Stimulated activated CD8-positive, alpha-beta memory T cell treated with anti-CD3 and anti-CD28 coated beads, Interleukin-15, amount 100 ng/mL, for 1 hour (primary cell): Measurements from ENCODE around the gene ZNF555.
"Not testable (repeated sequence)": the region's sequence is repeated elsewhere in the genome, so short reads cannot be mapped to it uniquely, and the experiment has no call there.

Experiments used
- DNase-seq: peaks from one replicate; pipeline ENCODE4 v3.0.0-alpha.2; 2020; ENCODE audit warnings: low read depth

Gene ZNF555

GRCh38 chr19:2869618-2870017 is 28.3 kb downstream of the ZNF555 start:
- DNase-seq, result no peak

- DNase-seq, result not testable (repeated sequence)
Observed at GRCh38 chr19:2872175-2872574, 30.9 kb downstream of the ZNF555 start.

- no peak for DNase-seq
Observed at GRCh38 chr19:2877398-2878331, 36.4 kb downstream of the ZNF555 start.

- DNase-seq, result no peak
Observed at GRCh38 chr19:2883686-2884439, 42.6 kb downstream of the ZNF555 start.

GRCh38 chr19:2885736-2886135 is 44.5 kb downstream of the ZNF555 start:
- no peak for DNase-seq

GRCh38 chr19:2887391-2887914 is 46.2 kb downstream of the ZNF555 start:
- no peak for DNase-seq

GRCh38 chr19:2888731-2889224 is 47.5 kb downstream of the ZNF555 start:
- peak; percentile 29 for DNase-seq

- not testable (repeated sequence) for DNase-seq
Observed at GRCh38 chr19:2890531-2890930, 49.3 kb downstream of the ZNF555 start.

GRCh38 chr19:2896694-2897093 is 55.4 kb downstream of the ZNF555 start:
- no peak for DNase-seq

GRCh38 chr19:2900296-2901252 is 59.3 kb downstream of the ZNF555 start, which contains the start of gene ZNF57:
Gene ZNF57, plus strand, starts transcription at chr19:2900928. Its CDS starts 118 bp downstream, at chr19:2901046.
- DNase-seq, result peak; percentile 93

GRCh38 chr19:2902590-2903218 is 61.4 kb downstream of the ZNF555 start:
- no peak for DNase-seq

GRCh38 chr19:2903326-2903725 is 62.1 kb downstream of the ZNF555 start:
- DNase-seq, result not testable (repeated sequence)

GRCh38 chr19:2905918-2906519 is 64.7 kb downstream of the ZNF555 start:
- no peak for DNase-seq

- DNase-seq, result no peak
Observed at GRCh38 chr19:2906631-2907195, 65.4 kb downstream of the ZNF555 start.
